Osteoblast (primary cell): Measurements from ENCODE around the gene PCARE. TPM values are rescaled to one million over a fixed set of nuclear protein-coding genes. Genes with fewer than 3 reads are reported as not detected.

Source experiments
- DNase-seq: peaks from one replicate; pipeline ENCODE4 v3.0.0; 2011; ENCODE audit warnings: low spot score, mixed read lengths; ENCODE audit not compliant: insufficient read length; ENCODE audit errors: missing footprints
- H2AFZ ChIP-seq: 2 replicates; pipeline ENCODE4 v1.6.0; 2011; ENCODE audit warnings: mild to moderate bottlenecking, low read length
- H3K27ac ChIP-seq: 2 replicates; pipeline ENCODE4 v1.5.1; 2011; ENCODE audit warnings: mild to moderate bottlenecking, low read depth, low read length, moderate library complexity
- H3K27me3 ChIP-seq: 2 replicates; pipeline ENCODE4 v1.6.0; 2012; ENCODE audit warnings: mild to moderate bottlenecking, control low read depth, inconsistent platforms, low read length, moderate library complexity; ENCODE audit not compliant: insufficient read depth
- H3K36me3 ChIP-seq: 2 replicates; pipeline ENCODE4 v1.5.1; 2011; ENCODE audit warnings: mild to moderate bottlenecking, low read length, control low read depth, moderate library complexity; ENCODE audit not compliant: insufficient read depth
- H3K4me1 ChIP-seq: 2 replicates; pipeline ENCODE4 v1.5.1; 2011; ENCODE audit warnings: mild to moderate bottlenecking, low read length, control low read depth, moderate library complexity; ENCODE audit not compliant: insufficient read depth
- H3K4me2 ChIP-seq: 2 replicates; pipeline ENCODE4 v1.6.0; 2011; ENCODE audit warnings: mild to moderate bottlenecking, low read length; ENCODE audit not compliant: insufficient read depth
- H3K4me3 ChIP-seq: fragments of 200-600 bp; sonication (generic); 3 replicates; pipeline ENCODE4 v1.5.1; 2012; ENCODE audit warnings: mild to moderate bottlenecking, low read length, inconsistent platforms; ENCODE audit not compliant: insufficient read depth
- H3K79me2 ChIP-seq: 2 replicates; pipeline ENCODE4 v1.6.0; 2012; ENCODE audit warnings: mild to moderate bottlenecking, low read length, control low read depth, inconsistent platforms; ENCODE audit not compliant: insufficient read depth
- H3K9me3 ChIP-seq: 2 replicates; pipeline ENCODE4 v1.5.1; 2011; ENCODE audit warnings: low read depth, low read length, control low read depth
- H4K20me1 ChIP-seq: 2 replicates; pipeline ENCODE4 v1.6.0; 2012; ENCODE audit warnings: mild to moderate bottlenecking, low read length, control low read depth; ENCODE audit not compliant: insufficient read depth
- CTCF ChIP-seq: IDR thresholded peaks from 2 replicates; pipeline ENCODE4 v1.5.1; 2011; ENCODE audit warnings: mild to moderate bottlenecking, low read depth, low read length, moderate library complexity; ENCODE audit errors: extremely low read depth
- total RNA-seq: library from RNA; depleted of rRNA; stranded (reverse); fragments of >200 nt; gene quantifications from 2 replicates; pipeline ENCODE4 v1.2.3, GENCODE V29; 2012

The PCARE gene
- total RNA-seq, 1 donor: not detected

GRCh38 chr2:29047083-29047845 is 27.1 kb downstream of the PCARE start:
- no peak for TF ChIP-seq CTCF
- H3K4me3 ChIP-seq: no peak overlapping the region
- peaks cover 14% of the 10 kb centered on the region for H3K27me3 ChIP-seq
- no peak overlapping the region for H3K4me2 ChIP-seq
- no peaks in the 10 kb centered on the region for H3K9me3 ChIP-seq
- no peak overlapping the region for H3K27ac ChIP-seq
- no peaks in the 10 kb centered on the region for H4K20me1 ChIP-seq
- DNase-seq: no peak
- no peaks in the 10 kb centered on the region for H3K79me2 ChIP-seq
- H3K36me3 ChIP-seq: no peaks in the 10 kb centered on the region
- no peak overlapping the region for H2AFZ ChIP-seq
- no peaks in the 10 kb centered on the region for H3K4me1 ChIP-seq

- Histone ChIP-seq H3K4me1 (no peaks in the 10 kb centered on the region), H3K4me2 (no peak overlapping the region), H3K27me3 (peaks cover 13% of the 10 kb centered on the region), H3K9me3 (no peaks in the 10 kb centered on the region), H4K20me1 (no peaks in the 10 kb centered on the region), H3K79me2 (no peaks in the 10 kb centered on the region), H3K27ac (no peak overlapping the region), H3K36me3 (no peaks in the 10 kb centered on the region), H2AFZ (no peak overlapping the region), H3K4me3 (no peak overlapping the region)
- DNase-seq: peak; percentile 68
- TF ChIP-seq CTCF: no peak
Measured at GRCh38 chr2:29046321-29046720, 28.0 kb downstream of the PCARE start.

GRCh38 chr2:29044459-29044858 is 29.9 kb downstream of the PCARE start:
- Histone ChIP-seq H3K4me2 (no peak overlapping the region), H3K9me3 (no peaks in the 10 kb centered on the region), H3K36me3 (no peaks in the 10 kb centered on the region), H3K4me3 (no peak overlapping the region), H4K20me1 (no peaks in the 10 kb centered on the region), H3K27ac (no peak overlapping the region), H3K4me1 (no peaks in the 10 kb centered on the region), H3K27me3 (peaks cover 3% of the 10 kb centered on the region), H3K79me2 (no peaks in the 10 kb centered on the region), H2AFZ (no peak overlapping the region)
- no peak for DNase-seq
- TF ChIP-seq CTCF: no peak

- no peaks in the 10 kb centered on the region for H3K9me3 ChIP-seq
- H3K36me3 ChIP-seq: no peaks in the 10 kb centered on the region
- H4K20me1 ChIP-seq: no peaks in the 10 kb centered on the region
- peaks cover 3% of the 10 kb centered on the region for H3K27me3 ChIP-seq
- no peak overlapping the region for H3K27ac ChIP-seq
- no peak overlapping the region for H2AFZ ChIP-seq
- no peak for DNase-seq
- H3K4me1 ChIP-seq: no peaks in the 10 kb centered on the region
- H3K4me3 ChIP-seq: no peak overlapping the region
- H3K79me2 ChIP-seq: no peaks in the 10 kb centered on the region
- no peak for TF ChIP-seq CTCF
- H3K4me2 ChIP-seq: no peak overlapping the region
Measured at GRCh38 chr2:29042561-29043075, 31.7 kb downstream of the PCARE start.
